Osteocyte (in vitro differentiated cells): Measurements from ENCODE around the gene PLA2G5. TPM values are rescaled to one million over a fixed set of nuclear protein-coding genes. Genes with fewer than 3 reads are reported as not detected.
"Not testable (repeated sequence)": the region's sequence is repeated elsewhere in the genome, so short reads cannot be mapped to it uniquely, and the experiment has no call there.

ENCODE experiments used
- DNase-seq: peaks from one replicate; pipeline ENCODE4 v3.0.0; 2021; ENCODE audit warnings: mixed read lengths; ENCODE audit not compliant: unreplicated experiment; ENCODE audit errors: extremely low spot score
- H3K27ac Mint-ChIP-seq: one replicate; pipeline ENCODE4 v1.8.0; 2021; ENCODE audit warnings: mild to moderate bottlenecking, mixed read lengths; ENCODE audit not compliant: unreplicated experiment
- H3K27me3 Mint-ChIP-seq: one replicate; pipeline ENCODE4 v1.8.0; 2021; ENCODE audit warnings: mixed read lengths; ENCODE audit not compliant: unreplicated experiment
- H3K36me3 Mint-ChIP-seq: one replicate; pipeline ENCODE4 v1.8.0; 2021; ENCODE audit warnings: mixed read lengths; ENCODE audit not compliant: unreplicated experiment
- H3K4me1 Mint-ChIP-seq: one replicate; pipeline ENCODE4 v1.8.0; 2021; ENCODE audit warnings: mixed read lengths; ENCODE audit not compliant: unreplicated experiment
- H3K4me3 Mint-ChIP-seq: one replicate; pipeline ENCODE4 v1.8.0; 2021; ENCODE audit warnings: mild to moderate bottlenecking, moderate library complexity, mixed read lengths; ENCODE audit not compliant: unreplicated experiment
- H3K9me3 Mint-ChIP-seq: one replicate; pipeline ENCODE4 v1.8.0; 2021; ENCODE audit warnings: mixed read lengths; ENCODE audit not compliant: unreplicated experiment
- total RNA-seq: library from RNA; stranded (reverse); gene quantifications from 2 replicates; pipeline ENCODE4 v1.2.1, GENCODE V29; 2021
- TF ChIP-seq, protein P1 (sequence below): fragments of 200-600 bp; sonication (generic); IDR thresholded peaks from 2 replicates; pipeline ENCODE4 v1.5.0; 2021; ENCODE audit warnings: antibody characterized with exemption, mild to moderate bottlenecking, moderate library complexity

Gene PLA2G5
- total RNA-seq, 1 donor from 2014 or later = not detected

DNA sequence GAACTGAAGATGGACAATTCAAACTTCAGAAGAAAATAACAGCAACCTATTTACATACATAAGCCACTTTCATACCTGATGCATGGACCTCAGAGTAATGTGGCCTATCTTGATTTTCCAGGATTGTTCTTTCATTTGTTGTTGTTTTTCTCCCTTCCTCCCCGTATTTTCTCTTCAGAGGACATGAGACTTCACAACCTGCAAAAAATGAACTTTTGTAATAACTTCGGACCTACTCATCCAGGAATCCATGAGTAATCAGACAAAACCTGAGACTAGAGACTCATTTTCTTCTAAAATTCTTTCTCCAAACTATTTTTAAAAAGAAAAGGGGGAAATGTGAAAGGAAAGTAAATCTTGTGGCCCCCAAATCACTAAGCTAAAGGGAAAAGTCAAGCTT is 17.6 kb upstream of the PLA2G5 start:
- H3K27ac Mint-ChIP-seq = no peak overlapping the region

DNA sequence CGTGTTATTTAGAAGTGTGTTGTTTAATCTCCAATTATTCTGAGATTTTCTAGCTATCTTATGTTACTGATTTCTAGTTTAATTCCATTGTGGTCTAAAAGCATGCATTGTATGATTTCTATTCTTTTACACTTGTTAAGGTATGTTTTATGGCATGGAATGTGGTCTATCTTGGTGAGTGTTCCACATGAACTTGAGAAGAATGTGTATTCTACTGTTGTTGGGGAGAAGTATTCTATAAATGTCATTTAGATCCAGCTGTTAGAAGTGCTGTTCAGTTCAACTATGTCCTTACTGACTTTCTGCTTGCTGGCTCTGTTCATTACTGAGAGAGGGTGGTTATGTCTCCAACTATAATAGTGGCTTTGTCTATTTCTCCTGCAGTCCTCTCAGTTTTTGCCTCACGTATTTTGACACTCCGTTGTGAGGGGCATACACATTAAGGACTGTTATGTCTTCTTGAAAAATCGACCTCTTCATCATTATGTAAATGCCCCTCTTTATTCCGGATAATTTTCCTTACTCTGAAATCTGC is 12.0 kb upstream of the PLA2G5 start:
- H3K4me3 Mint-ChIP-seq = no peak overlapping the region
- H3K27me3 Mint-ChIP-seq = peaks cover 11% of the 10 kb centered on the region
- TF ChIP-seq, protein P1, sequence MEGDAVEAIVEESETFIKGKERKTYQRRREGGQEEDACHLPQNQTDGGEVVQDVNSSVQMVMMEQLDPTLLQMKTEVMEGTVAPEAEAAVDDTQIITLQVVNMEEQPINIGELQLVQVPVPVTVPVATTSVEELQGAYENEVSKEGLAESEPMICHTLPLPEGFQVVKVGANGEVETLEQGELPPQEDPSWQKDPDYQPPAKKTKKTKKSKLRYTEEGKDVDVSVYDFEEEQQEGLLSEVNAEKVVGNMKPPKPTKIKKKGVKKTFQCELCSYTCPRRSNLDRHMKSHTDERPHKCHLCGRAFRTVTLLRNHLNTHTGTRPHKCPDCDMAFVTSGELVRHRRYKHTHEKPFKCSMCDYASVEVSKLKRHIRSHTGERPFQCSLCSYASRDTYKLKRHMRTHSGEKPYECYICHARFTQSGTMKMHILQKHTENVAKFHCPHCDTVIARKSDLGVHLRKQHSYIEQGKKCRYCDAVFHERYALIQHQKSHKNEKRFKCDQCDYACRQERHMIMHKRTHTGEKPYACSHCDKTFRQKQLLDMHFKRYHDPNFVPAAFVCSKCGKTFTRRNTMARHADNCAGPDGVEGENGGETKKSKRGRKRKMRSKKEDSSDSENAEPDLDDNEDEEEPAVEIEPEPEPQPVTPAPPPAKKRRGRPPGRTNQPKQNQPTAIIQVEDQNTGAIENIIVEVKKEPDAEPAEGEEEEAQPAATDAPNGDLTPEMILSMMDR = no peak
- no peak for DNase-seq
- H3K4me1 Mint-ChIP-seq = no peaks in the 10 kb centered on the region
- peaks cover under 1% of the 10 kb centered on the region for H3K9me3 Mint-ChIP-seq
- H3K27ac Mint-ChIP-seq = no peak overlapping the region
- H3K36me3 Mint-ChIP-seq = no peaks in the 10 kb centered on the region

More for the DNA sequence above, 17.6 kb upstream of the PLA2G5 start:
- Mint-ChIP-seq H3K9me3 (peaks cover 21% of the 10 kb centered on the region), H3K36me3 (no peaks in the 10 kb centered on the region), H3K4me3 (no peak overlapping the region), H3K27me3 (peaks cover 11% of the 10 kb centered on the region), H3K4me1 (no peaks in the 10 kb centered on the region)
- DNase-seq = no peak
- TF ChIP-seq, protein P1 = no peak

DNA sequence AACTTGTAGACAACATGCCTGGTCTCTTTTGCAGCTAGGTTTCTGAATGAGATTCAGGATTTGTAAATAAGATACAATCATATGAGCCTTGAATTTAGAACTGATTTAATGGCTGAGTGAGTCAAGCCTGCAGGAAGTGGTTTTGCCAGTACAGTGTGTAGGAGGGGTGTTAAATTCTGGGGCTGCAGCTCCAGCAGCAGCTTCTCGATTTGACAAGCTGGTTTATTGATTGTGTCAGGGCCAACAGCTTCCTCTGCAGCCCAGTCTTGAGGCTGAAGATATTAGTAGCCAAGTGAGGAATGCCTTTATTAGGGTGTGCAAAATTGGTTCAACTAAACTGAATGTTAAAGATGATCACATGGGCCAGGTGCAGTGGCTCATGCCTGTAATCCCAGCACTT is 11.5 kb upstream of the PLA2G5 start:
- TF ChIP-seq, protein P1 = no peak
- Mint-ChIP-seq H3K27me3 (peaks cover 11% of the 10 kb centered on the region), H3K4me3 (no peak overlapping the region), H3K36me3 (no peaks in the 10 kb centered on the region), H3K9me3 (no peaks in the 10 kb centered on the region), H3K27ac (no peak overlapping the region), H3K4me1 (no peaks in the 10 kb centered on the region)
- DNase-seq = no peak

DNA sequence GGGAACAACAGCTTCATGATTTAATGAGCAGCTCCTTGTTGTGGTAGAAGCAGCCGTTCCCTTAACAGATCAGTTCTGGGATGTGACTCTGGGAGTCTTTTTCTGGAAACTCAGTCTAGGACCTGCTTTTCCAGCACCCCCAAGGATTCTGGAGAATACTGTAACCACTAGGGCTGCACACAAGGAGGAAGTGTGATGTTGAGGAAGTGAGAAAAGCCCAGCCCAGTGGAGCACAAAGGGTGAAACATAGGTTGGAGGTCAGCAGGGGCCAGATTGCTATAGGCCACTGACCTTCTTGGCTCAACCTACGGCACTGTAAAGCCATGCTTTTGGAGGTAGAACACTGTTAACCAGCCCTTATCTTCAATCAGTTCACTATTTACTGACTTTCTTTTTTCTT is 10.1 kb upstream of the PLA2G5 start:
- no peaks in the 10 kb centered on the region for H3K4me1 Mint-ChIP-seq
- TF ChIP-seq, protein P1 = no peak
- no peak for DNase-seq
- no peak overlapping the region for H3K4me3 Mint-ChIP-seq
- H3K9me3 Mint-ChIP-seq = no peaks in the 10 kb centered on the region
- H3K27me3 Mint-ChIP-seq = peaks cover 8% of the 10 kb centered on the region
- H3K36me3 Mint-ChIP-seq = no peaks in the 10 kb centered on the region
- no peak overlapping the region for H3K27ac Mint-ChIP-seq

DNA sequence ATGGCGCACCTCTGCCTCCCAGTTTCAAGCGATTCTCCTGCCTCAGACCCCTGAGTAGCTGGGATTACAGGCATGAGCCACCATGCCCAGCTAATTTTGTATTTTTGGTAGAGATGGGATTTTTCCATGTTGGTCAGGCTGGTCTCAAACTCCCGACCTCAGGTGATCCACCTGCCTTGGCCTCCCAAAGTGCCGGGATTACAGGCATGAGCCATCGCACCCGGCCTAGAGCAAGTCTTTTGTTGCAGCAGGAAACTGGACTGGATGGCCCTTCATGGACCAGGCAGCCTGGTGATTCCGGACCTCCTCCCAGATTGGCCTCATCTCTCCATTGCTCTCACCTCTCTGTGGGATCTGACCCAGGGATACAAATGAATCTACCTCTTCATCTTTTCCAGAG is 9.2 kb upstream of the PLA2G5 start:
- DNase-seq = peak; percentile 62
- not testable (repeated sequence) for H3K36me3 Mint-ChIP-seq, H3K4me1 Mint-ChIP-seq, H3K9me3 Mint-ChIP-seq, H3K4me3 Mint-ChIP-seq, H3K27ac Mint-ChIP-seq, H3K27me3 Mint-ChIP-seq

DNA sequence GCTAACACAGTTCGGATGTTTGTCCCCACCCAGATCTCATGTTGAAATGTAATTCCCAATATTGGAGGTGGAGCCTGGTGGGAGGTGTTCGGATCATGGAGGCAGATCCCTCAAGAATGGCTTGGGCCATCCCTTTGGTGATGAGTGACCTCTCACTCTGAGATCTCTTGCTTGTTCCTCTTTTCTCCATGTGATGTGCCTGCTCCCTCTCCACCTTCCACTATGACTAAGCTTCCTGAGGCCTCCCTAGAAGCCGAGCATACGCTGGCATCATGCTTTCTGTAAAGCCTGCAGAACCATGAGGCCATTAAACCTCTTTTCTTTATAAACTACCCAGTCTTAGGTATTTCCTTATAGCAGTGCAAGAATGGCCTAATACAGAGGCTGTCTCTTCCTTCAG is 8.1 kb upstream of the PLA2G5 start:
- Mint-ChIP-seq H3K36me3 (no peaks in the 10 kb centered on the region), H3K9me3 (no peaks in the 10 kb centered on the region), H3K4me1 (no peaks in the 10 kb centered on the region), H3K27ac (no peak overlapping the region), H3K4me3 (no peak overlapping the region), H3K27me3 (no peaks in the 10 kb centered on the region)
- no peak for DNase-seq
- TF ChIP-seq, protein P1 = no peak
